HG02610 (cell line): ENCODE data around the gene RPTOR.
"Not testable (repeated sequence)": the region's sequence is repeated elsewhere in the genome, so short reads cannot be mapped to it uniquely, and the experiment has no call there.

Experiments used
- ATAC-seq: cut with Tn5 transposase; IDR thresholded peaks from one replicate; pipeline ENCODE4 v1.9.1; 2021; ENCODE audit warnings: mild to moderate bottlenecking, moderate library complexity; ENCODE audit not compliant: unreplicated experiment

The RPTOR gene

DNA sequence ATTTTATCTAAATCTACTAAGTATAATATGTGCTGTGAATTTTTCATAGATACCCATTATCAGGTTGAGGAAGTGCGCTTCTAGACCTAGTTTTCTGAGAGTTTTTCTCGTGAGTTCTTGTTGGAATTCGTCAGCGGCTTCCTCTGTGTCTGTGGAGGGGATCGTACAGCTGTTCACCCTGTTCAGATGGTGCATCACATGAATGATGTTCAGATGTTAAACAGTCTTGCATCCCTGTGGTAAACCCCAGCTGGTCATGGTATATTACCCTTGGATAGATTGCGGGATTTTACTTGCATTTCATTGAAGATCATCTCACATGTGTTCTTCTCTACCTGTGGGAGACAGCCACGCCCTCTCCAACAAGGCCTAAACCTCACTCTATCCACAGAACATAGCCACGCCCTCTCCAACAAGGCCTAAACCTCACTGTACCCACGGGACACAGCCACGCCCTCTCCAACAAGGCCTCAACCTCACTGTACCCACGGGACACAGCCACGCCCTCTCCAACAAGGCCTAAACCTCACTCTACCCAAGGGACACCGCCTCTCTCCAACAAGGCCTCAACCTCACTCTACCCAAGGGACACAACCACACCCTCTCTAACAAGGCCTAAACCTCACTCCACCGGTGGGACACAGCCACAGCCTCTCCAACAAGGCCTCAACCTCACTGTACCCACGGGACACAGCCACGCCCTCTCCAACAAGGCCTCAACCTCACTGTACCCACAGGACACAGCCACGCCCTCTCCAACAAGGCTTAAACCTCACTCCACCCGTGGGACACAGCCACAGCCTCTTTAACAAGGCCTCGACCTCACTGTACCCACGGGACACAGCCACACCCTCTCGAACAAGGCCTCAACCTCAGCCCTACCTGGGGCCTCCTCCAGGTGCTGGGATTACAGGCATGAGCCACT lies 266.8 kb downstream of the RPTOR start:
- ATAC-seq = no peak

DNA sequence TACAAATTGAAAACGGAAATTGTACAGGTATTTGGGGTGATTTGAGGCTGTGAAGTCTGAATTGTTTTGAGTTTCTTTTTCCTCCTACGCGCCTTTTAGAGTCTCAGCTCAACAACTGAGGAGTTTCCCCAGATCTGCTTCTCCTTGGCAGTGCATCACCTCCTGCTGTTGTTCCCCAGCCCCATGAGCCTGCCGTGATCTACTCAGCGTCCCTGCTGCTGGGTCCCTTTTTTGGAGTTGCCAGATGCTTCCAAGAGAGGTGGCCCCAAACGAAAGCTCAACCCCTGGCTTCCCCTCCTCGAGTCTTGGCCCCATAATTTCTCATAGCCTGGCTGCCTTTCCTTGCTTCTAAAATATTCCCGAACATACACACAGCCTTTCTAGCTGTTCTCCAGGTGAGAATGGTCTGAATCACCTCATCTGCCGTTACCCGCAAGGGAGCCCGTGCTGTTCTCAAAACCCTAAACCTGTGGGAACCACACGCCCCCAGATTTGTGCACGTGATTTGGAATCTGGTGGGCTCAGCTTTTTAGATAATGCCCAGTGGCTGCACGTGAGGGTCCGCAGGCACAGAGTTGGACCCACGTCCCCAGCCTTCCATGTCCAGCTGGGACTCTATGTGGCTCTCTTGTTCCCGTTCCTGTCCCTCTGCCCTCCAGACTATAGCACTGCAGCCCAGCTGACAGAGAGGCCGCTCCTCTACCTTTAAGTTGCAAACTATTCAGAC lies 267.9 kb downstream of the RPTOR start:
- no peak for ATAC-seq

DNA sequence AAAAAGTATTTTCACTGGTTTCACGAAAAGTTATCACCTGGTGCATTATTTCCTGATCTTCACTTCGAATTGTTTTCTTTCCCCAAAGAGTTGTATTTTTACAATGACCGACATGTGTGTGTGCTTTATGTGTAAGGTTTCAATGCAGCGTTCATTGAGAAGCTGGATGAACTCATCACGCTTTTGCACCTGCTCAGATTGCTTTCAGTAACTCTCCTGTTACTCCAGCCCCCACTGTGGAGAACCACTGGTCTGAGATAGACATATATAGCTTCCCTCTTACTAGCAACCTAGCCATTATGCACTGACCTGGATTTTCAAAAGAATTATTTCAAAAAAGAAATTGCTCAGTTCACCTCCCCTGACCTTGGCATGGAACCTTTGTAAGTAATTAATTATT lies 268.7 kb downstream of the RPTOR start:
- ATAC-seq = no peak

DNA sequence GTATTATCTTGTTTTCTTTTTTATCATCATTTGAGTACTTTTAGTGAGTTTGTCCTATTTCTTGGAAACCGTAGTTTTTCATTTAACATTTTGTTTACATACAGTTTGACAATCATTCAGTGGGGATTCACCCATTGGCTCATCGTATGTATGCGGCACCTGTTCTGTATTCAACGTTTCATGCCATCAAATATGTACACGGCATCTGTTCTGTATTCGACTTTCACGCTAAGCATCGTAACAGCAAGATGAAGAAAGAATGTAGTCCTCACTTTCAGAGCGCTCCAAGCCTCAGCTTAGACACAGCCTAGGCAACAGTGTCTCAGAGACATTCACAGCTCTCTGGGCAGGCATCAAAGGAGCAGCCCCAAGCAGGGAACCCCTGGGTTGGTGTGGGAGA lies 269.9 kb downstream of the RPTOR start:
- no peak for ATAC-seq

DNA sequence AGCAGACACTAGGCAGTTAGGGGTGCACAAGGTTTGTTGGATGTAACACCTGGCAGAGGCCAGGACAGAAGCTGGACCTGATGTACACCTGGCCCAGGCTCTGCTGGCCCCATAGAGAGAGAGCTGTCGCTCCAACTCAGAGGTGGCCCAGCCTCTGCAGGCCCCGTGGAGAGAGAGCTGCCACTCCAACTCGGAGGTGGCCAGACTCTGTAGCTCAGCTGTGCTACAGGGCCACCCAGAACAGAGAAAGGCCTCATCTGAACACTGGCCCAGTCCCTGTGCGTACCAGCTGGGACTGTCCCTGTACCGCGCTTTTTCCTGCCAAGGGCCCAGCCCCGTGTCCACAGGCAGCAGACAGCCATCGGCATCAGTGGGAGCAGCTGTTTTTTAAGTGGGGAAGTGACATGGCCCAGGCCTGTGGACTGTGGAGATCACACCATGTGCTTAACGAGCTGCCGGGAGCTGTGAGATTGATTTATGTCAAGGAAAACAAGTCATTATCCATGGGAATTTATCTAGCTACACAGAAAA lies 270.6 kb downstream of the RPTOR start:
- no peak for ATAC-seq

DNA sequence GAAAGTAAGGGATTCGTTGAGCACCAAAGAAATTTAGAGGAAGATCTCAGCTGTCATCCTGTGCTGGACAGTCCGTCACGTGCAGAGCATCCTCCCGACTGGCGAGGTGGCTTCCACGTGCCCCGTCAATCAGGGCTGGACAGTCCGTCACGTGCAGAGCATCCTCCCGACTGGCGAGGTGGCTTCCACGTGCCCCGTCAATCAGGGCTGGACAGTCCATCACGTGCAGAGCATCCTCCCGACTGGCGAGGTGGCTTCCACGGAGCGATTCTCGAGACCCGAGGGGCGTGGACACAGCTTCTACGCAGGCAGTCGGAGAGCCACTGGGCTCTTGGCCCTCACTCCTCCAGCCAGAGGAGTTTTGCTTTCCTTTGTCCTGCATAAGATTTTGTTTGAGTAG lies 271.1 kb downstream of the RPTOR start:
- ATAC-seq = not testable (repeated sequence)

DNA sequence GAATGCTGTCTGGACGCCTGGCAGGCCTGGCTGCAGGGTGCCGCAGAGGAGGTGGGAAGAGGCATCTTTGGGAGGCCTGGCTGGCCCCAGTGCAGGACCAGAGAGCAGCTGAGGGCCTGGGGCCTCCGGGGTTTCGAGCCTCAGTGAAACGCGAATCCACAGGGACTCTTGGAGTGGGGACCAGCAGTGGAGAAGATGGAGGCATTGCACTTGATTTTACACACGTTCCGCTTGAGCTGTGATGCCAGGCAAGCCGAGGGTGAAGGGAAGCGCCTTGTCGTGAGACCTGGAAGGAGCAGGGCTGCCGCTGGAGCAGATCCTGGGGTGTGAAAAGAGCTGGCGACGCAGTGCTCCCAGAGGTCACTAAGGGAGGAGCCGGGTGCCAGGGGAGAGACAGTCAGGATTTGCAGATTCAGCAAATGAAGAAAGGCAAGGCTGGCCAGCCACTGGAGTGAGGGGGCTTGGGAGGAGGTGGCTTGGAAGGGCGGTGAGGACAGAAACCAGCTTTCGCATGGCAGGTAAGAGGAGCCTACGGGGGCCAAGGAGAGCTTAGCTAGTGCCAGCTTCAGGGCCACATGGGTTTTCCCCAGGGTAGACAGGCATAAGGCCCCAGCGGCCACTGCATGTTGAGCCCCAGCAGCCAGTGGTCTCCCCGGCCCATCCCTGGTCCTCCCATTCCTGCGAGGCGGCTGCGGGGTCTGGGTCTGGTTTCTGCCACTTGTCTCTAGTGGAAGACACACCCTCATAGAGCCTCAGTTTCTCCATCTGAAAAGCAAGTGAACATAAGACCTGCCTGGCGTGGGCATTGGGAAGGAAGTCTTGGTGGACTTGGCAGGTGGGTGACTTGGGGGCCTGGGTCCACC lies 271.8 kb downstream of the RPTOR start:
- no peak for ATAC-seq

DNA sequence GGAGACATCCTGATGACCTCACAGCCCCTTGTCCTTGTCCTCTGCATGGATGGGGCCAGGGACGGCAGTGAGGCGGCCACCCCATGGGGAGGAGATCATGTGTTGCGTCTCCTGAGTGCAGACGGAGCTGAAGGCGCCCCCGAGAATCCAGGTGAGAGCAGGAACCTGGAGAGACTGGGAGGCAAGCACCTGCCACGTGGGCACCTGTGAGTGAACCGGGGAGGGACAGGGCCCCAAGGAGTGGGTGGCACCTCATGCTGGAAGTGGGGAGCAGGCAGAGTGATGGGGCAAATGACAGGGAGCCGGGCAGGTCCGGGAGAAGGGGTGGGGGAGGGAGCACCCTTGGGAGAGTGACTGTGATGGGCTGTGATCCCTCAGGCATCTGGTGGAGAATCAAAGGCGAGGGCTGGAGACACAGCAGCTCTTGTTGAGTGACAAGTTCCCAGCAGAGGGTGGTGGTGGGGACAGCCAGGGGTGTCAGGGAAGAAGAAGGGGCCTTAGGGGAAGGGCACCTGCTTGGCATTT lies 272.7 kb downstream of the RPTOR start:
- ATAC-seq = no peak

DNA sequence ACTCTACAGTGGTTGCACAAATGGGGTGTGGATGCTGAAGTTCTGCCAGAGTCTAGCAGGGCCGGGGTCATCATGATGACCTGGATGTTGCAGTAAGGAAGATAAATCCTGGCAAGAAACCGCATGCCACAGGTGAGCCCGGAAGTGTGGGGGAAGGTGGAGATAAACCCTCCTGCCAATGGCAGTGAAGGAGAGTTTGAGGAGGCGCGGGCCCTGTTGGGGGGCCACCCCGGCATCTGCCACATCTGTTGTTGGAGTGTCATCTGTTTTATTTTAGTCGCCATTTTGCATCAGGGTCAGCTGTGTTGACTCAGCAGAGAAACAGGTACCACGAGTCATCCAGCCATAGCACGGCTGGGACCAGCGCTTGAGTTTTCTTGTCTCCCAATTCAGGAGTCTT lies 273.2 kb downstream of the RPTOR start:
- ATAC-seq = no peak

DNA sequence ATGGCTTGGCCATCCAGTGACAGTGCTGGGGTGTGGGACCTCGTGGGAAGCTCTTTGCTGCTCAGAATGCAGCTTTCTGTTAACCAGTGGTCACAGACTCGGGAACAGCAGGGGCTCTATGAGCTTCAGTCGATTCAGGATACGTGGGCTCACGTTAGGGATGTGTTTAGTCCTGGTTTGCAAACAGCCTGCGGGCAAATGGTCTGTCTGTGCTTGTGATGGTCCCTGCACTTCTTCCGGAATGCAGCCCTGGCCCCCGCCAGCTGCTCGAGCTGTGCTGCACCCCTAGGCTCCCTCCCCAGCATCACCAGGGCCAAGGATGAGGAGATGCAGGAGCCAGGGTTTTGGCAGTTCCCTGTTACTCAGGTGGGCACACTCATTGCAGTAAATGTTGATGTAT lies 274.2 kb downstream of the RPTOR start:
- ATAC-seq = no peak

DNA sequence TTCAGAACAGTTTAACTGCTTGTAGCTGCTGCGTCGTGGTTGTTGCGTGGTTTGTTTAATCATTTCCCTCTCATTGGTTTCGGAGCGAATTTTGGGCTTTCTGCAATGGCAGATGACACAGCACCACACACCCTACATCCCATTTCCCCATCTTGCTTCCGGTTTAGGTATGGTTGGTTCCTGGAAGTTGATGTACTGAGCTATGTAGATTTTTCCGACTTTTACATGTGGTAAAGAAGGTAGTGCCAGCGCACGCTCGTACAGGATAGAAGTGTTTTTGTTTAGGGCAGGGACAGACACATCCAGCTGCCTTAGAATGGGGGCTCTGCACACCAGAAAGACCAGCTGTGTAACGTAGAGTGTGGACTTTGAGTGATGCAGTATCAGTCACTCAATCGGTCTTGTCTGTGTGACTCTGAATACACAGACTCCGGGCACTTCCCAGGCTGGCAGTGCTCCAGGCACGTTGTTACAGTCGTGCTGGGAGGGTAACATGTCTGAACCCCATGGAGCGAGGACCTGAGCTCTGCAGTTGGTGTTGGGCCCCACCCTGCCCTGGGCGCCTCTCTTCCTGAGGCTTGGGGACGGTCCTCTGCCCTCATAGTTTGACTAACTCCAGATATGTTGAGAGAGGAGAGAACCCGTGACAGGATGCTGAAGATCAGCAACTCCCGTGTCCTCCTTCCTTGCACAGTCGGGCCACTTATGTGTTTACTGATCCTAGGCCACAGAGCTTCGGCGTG lies 275.0 kb downstream of the RPTOR start:
- no peak for ATAC-seq

DNA sequence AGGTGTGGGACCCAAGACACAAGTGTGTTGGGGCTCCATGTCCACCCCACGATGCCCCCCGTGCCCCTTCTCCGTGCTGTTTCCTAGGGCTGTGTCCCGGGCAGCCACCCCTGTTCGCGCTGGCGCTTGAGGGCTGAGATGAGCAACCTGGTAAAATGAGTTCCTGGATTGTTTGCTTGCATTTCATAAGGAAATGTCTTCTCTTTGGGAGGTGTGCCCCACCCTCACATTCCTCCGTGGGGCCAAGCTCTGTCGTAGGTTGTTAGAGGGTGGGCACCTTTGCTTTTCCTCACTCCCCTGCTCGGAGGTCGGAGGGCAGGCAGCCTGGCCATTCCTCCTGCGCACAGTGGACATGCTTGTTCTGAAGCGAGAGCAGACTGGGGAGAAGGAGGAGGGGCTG lies 275.7 kb downstream of the RPTOR start:
- ATAC-seq = no peak

DNA sequence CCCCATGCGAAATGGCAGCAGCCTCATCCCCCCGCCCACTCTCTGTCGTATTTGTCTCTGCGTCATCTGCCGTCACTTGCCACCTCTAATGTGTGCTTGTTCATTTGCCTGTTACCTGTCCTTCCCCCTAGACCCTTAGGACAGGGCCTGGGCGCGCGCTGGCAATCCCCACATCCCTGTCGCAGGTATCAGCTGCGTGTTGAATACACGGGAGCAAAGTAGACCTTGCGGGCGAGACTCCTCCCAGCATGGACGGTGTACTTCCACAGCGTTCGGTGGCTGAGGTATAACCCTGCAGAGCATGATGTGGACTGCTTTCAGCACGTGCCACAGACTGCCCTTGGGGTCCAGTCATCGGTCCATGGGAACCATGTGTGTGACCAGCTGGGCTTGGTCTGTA lies 276.9 kb downstream of the RPTOR start:
- no peak for ATAC-seq

DNA sequence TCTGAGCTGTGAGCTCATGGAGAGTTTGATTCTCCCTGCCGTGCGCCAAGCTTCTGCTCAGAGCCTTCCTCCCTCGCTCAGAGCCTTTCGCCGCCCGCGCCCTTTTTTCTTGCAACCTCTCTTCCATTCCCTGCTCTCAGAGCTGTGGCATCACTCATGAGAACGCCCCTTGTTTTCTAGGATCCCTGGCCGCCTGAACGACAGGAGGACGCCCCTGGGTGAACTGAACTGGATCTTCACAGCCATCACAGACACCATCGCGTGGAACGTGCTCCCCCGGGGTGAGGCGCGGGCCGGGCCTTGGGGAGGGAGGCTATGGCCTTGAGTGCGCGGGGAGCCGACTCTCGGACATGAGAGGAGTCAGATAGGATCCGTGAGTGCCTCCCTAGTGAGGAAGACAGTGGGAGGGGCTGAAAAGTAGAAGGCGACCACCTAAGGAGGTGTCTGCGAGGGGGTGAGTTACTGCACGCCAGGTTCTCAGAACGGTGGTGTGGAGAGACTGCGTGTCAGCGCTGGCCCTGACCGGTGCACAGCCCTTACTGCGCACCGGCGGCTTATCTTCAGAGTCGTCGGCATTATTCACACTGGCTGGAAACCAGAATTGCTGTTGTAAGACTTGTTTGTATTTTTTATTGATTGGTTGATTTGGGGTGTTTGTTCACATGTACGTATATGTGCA lies 277.5 kb downstream of the RPTOR start:
- no peak for ATAC-seq

DNA sequence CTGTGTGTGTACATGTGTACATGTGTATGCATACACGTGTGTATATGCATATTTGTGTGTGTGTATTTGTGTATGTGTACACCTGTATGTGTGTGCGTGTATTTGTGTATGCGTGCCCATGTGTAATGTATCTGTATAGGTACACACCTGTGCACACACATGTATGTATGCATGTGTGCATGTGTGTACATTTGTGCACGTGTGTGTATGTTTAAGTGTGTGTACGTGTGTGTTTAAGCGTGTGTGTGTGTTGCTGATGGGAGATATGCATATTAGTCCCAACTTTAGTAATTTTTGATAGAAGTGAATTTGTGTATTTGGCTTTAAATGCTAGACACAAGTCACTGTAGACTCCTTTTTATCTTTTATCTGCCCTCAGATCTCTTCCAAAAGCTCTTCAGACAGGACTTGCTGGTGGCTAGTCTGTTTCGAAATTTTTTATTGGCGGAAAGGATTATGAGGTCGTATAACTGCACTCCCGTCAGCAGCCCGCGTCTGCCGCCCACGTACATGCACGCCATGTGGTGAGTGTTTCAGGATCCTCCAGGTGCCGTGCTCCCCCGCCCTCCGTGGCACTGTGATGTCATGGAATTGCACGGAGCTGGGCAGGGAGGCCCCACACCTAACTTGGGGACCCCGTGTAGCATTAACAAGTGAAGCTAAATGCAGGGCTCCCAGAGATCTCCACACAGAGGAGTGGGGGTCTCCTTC lies 278.2 kb downstream of the RPTOR start:
- ATAC-seq = no peak

DNA sequence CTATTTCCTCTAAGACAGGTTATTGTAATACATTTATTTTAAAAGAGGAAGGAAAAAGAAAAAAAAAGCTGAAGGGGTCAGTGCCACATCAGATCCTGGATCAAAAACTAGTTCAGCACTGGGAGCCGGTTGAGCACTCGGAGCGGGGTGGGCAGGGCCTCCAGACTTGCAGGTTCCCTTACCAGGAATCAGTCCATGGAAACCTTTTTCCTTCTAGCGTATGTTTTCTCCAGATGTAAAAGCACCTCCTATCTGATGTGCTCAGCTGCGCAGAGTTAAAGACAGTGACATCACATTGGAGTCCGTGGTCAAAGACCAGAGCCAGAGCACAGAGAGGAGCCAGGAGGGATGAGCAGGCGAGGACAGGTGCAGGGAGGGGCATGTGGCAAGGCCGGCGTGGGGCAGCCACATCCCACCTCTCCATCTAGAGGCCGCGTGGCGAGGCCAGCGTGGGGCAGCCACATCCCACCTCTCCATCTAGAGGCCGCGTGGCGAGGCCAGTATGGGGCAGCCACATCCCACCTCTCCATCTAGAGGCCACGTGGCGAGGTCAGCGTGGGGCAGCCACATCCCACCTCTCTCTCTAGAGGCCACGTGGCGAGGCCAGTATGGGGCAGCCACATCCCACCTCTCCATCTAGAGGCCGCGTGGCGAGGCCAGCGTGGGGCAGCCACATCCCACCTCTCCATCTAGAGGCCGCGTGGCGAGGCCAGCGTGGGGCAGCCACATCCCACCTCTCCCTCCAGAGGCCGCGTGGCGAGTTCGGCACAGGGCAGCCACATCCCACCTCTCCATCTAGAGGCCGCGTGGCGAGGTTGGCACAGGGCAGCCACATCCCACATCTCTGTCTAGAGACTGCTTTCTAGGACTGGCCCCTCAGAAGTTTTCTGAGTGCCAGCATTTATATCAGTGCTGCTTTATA lies 280.2 kb downstream of the RPTOR start:
- ATAC-seq = no peak

DNA sequence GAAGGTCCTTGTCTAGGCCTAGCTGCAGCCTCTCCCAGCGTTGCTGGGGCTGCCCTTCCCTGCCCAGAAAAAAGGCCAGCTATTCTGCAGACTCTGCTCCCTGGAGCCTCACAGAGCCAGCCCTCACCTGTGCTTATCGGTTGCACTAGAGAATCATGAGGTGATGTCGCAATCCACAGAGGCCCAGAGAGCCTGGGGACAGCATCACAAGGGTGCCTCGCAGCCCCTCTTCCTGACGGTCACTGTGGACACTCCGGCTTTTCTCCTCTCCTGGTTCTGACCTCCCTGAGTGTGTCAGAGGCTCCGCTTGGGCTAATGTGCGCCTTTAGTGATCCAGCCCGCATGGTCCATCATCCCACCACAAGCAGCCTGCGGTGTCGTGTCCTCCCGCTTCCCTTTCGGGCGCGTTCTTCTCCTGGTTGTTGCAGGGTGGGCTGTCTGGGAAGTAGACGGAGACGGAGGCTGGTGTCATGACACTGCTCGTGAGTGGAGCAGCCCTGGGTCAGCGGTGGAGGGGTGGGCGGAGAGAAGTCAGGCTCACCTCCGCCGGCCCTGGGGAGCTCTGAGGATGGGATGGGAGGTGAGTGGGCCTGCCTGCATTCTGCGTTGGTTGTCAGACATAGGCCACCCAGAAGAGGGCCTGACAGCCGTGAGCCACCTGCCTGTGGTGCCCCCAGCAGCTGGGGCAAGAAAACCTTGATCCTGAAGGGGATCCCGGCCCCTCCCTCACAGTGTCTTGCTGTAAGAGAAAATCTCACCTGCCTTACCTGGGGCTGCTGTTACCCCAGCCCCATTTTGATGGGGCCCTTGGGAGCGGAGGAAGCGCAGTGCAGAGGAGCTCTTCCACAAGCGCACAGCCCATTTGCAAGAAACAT lies 281.1 kb downstream of the RPTOR start:
- ATAC-seq = no peak
